Measurements from ENCODE around the gene GDF15.

Gene GDF15

GRCh38 chr19:18419699-18420460 is 33.9 kb downstream of the GDF15 start:
- DNase-seq = peak; percentile 43 to 57

GRCh38 chr19:18420930-18421329 is 35.0 kb downstream of the GDF15 start:
- no peak for DNase-seq

GRCh38 chr19:18421371-18421959 is 35.5 kb downstream of the GDF15 start:
- DNase-seq = no peak

GRCh38 chr19:18422530-18423191 is 36.7 kb downstream of the GDF15 start:
- DNase-seq = peak in 1 of 2 donors; percentile 54

- no peak for DNase-seq
Measured at GRCh38 chr19:18423258-18424020, 37.5 kb downstream of the GDF15 start.

GRCh38 chr19:18424122-18424889 is 38.3 kb downstream of the GDF15 start:
- DNase-seq = no peak

GRCh38 chr19:18424890-18425514 is 39.0 kb downstream of the GDF15 start:
- no peak for DNase-seq

- DNase-seq = no peak
Measured at GRCh38 chr19:18425515-18426415, 39.8 kb downstream of the GDF15 start.

GRCh38 chr19:18426416-18426767 is 40.4 kb downstream of the GDF15 start:
- DNase-seq = no peak

GRCh38 chr19:18427080-18427742 is 41.3 kb downstream of the GDF15 start:
- DNase-seq = no peak

- DNase-seq = no peak
Measured at GRCh38 chr19:18427743-18428113, 41.8 kb downstream of the GDF15 start.

GRCh38 chr19:18428173-18428786 is 42.3 kb downstream of the GDF15 start:
- no peak for DNase-seq

GRCh38 chr19:18428787-18429674 is 43.1 kb downstream of the GDF15 start:
- peak; percentile 91 for DNase-seq

GRCh38 chr19:18429717-18430416 is 43.9 kb downstream of the GDF15 start:
- DNase-seq = peak in 1 of 2 donors; percentile 46

GRCh38 chr19:18430417-18431144 is 44.6 kb downstream of the GDF15 start:
- no peak for DNase-seq

- no peak for DNase-seq
Measured at GRCh38 chr19:18431351-18432197, 45.6 kb downstream of the GDF15 start.

All from CD4-positive, alpha-beta T cell treated with Interleukin-4 for 1 hour (primary cell).